Measurements from ENCODE around the gene WFDC5.
"Not testable (repeated sequence)": the region's sequence is repeated elsewhere in the genome, so short reads cannot be mapped to it uniquely, and the experiment has no call there.

DNA sequence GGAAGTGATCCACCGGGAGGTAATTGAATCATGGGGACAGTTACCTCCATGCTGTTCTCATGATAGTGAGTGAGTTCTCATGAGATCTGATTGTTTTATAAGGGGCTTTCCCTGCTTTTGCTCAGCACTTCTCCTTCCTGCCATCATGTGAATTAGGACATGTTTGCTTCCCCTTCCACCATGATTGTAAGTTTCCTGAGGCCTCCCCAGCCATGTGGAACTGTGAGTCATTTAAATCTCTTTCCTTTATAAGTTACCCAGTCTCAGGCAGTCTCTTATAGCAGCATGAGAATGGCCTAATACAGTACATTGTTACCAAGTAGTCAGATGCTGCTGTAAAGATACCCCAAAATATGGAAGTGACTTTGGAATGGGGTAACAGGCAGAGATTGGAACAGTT, 39.8 kb upstream of the WFDC5 start:
- not testable (repeated sequence) for TF ChIP-seq EP300, CTCF (IDR thresholded peaks at IDR 0.05)

Data from sigmoid colon (tissue), 4 donors.